ENCODE measurements around the gene STPG4. TPM values are rescaled to one million over a fixed set of nuclear protein-coding genes. Genes with fewer than 3 reads are reported as not detected.

The STPG4 gene
- total and polyA plus RNA-seq, 7 donors = 0.03 TPM; not detected in 6

- Histone ChIP-seq H3K27ac (peak overlapping the region; percentile 36), H3K4me1 (peaks cover 23% of the 10 kb centered on the region), H3K9me3 (no peaks in the 10 kb centered on the region), H3K27me3 (ENCODE audit: insufficient read depth in 3 of 3, low read length in 2 of 3) (no peaks in the 10 kb centered on the region), H3K36me3 (ENCODE audit: insufficient read depth in 1 of 2, low read depth in 1 of 2) (no peaks in the 10 kb centered on the region), H3K4me3 (no peak overlapping the region)
- DNase-seq (no peak), ATAC-seq (peak in 3 of 4 donors; percentile 38 to 64 (median 42))
- intact Hi-C loops (cut with DNase I) = no loop called here
- TF ChIP-seq CTCF (IDR thresholded peaks at IDR 0.05) = no peak
- 58 to 68% (median 60%) methylated on average over 5 of the region's 5 CpGs for WGBS, 3 donors
Observed at GRCh38 chr2:47088371-47089082, 66.6 kb downstream of the STPG4 start.

- Histone ChIP-seq H3K27ac (peak overlapping the region; percentile 32), H3K4me1 (peaks cover 26% of the 10 kb centered on the region), H3K4me3 (no peak overlapping the region), H3K36me3 (ENCODE audit: insufficient read depth in 1 of 2, low read depth in 1 of 2) (no peaks in the 10 kb centered on the region), H3K9me3 (no peaks in the 10 kb centered on the region), H3K27me3 (ENCODE audit: insufficient read depth in 3 of 3, low read length in 2 of 3) (no peaks in the 10 kb centered on the region)
- DNase-seq (no peak), ATAC-seq (no peak)
- 82 to 84% (median 84%) methylated on average over 3 of the region's 3 CpGs for whole genome bisulfite sequencing, 3 donors
- no peak for TF ChIP-seq CTCF (IDR thresholded peaks at IDR 0.05)
- intact Hi-C loops (cut with DNase I) = no loop called here
Observed at GRCh38 chr2:47087051-47087450, 68.1 kb downstream of the STPG4 start.

GRCh38 chr2:47086571-47086970 lies 68.5 kb downstream of the STPG4 start:
- peaks cover 26% of the 10 kb centered on the region for H3K4me1 ChIP-seq
- H3K4me3 ChIP-seq = no peak overlapping the region
- H3K36me3 ChIP-seq (ENCODE audit: insufficient read depth in 1 of 2, low read depth in 1 of 2) = no peaks in the 10 kb centered on the region
- H3K27me3 ChIP-seq (ENCODE audit: insufficient read depth in 3 of 3, low read length in 2 of 3) = no peaks in the 10 kb centered on the region
- no peak for TF ChIP-seq CTCF (IDR thresholded peaks at IDR 0.05)
- no peaks in the 10 kb centered on the region for H3K9me3 ChIP-seq
- intact Hi-C loops (cut with DNase I) = no loop called here
- ATAC-seq (peak in 2 of 4 donors; percentile 32 to 36), DNase-seq (no peak)
- H3K27ac ChIP-seq = peak overlapping the region; percentile 32
- WGBS, 3 donors = 66 to 72% (median 67%) methylated on average over 6 of the region's 6 CpGs

- Histone ChIP-seq H3K4me1 (peaks cover 26% of the 10 kb centered on the region), H3K9me3 (no peaks in the 10 kb centered on the region), H3K27ac (peak overlapping the region; percentile 23), H3K36me3 (ENCODE audit: insufficient read depth in 1 of 2, low read depth in 1 of 2) (no peaks in the 10 kb centered on the region), H3K27me3 (ENCODE audit: insufficient read depth in 3 of 3, low read length in 2 of 3) (no peaks in the 10 kb centered on the region), H3K4me3 (no peak overlapping the region)
- intact Hi-C loops (cut with DNase I) = no loop called here
- 51 to 59% (median 52%) methylated on average over 9 of the region's 9 CpGs for WGBS, 3 donors
- no peak for ATAC-seq
- no peak for DNase-seq
- TF ChIP-seq CTCF (IDR thresholded peaks at IDR 0.05) = no peak
Observed at GRCh38 chr2:47086054-47086471, 69.0 kb downstream of the STPG4 start.

All from psoas muscle (tissue), 8 donors.